ENCODE results near the gene CTXN1. TPM values are rescaled to one million over a fixed set of nuclear protein-coding genes. Genes with fewer than 3 reads are reported as not detected.
A peak's percentile ranks its signal among the peaks of the same experiment; 100 is the strongest.

The CTXN1 gene
- total and polyA plus RNA-seq, 8 donors = 0.67 to 5.1 (median 1.7) TPM

DNA sequence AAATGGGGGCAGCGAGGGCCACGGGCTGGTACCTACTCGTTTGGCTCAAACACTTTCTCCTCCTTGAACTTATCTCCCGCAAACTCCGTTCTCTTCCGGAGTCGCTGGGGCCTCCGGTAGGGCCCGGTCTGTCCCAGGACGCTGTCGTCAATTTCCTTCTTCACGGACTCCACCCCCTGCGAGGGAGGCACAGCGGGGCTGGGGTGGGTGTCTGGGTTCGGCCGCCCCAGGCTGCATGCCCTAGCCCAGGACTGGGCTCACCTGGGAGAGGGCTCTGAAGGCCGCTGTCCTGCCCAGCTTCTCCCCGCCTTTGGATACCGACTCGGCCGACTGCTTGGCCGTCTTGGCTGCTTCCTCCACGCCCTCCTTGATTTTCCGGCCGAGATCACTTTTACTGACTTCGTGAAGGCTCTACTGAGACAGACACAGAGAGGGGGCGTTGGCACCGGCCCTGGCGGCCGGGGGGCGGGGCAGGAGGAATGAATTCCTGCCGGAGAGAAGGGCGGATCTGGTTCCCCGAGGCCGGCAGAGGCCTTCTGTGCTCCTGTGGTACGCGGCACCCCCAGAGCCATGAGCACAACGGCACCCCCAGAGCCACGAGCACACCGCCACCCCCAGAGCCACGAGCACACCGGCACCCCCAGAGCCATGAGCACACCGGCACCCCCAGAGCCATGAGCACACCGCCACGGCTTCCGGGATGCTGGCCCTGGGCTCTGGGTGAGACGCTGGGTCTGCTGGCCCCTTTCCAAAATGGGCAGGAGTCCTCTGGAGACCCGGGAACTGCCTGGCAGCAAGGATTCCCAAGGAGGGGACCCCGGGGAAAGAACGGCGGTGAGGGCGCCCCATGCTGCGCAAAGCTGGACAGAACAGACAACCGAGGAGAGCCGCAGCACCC is 8.1 kb upstream of the CTXN1 start:
- DNase-seq (peak in 1 of 6 donors; percentile 78), FAIRE-seq (no peak), ATAC-seq (no peak)
- H3K4me3 ChIP-seq = no peak overlapping the region
- WGBS, 2 donors = 92% methylated on average over 55 of the region's 55 CpGs
- no peaks in the 10 kb centered on the region for H3K4me1 ChIP-seq
- H3K9me3 ChIP-seq = no peaks in the 10 kb centered on the region
- intact Hi-C loops (cut with DNase I) = loop anchor here in 1 of 3 donors (5.0 kb wide), 1 partner anchor 202 kb away; the partner anchor contains the start of gene CLEC4G
- H3K27me3 ChIP-seq = no peaks in the 10 kb centered on the region
- peaks cover 5 to 66% (median 43%) of the 10 kb centered on the region in 3 donors for H3K36me3 ChIP-seq
- no peak for TF ChIP-seq CTCF (IDR thresholded peaks at IDR 0.05)
- no peak overlapping the region for H3K27ac ChIP-seq

- FAIRE-seq (no peak), DNase-seq (no peak), ATAC-seq (no peak)
- WGBS, 2 donors = 86% methylated on average over 14 of the region's 14 CpGs
- Histone ChIP-seq H3K4me3 (no peak overlapping the region), H3K9me3 (no peaks in the 10 kb centered on the region), H3K4me1 (no peaks in the 10 kb centered on the region), H3K36me3 (peaks cover 5 to 66% (median 43%) of the 10 kb centered on the region in 3 donors), H3K27ac (no peak overlapping the region), H3K27me3 (no peaks in the 10 kb centered on the region)
- no peak for TF ChIP-seq CTCF (IDR thresholded peaks at IDR 0.05)
- intact Hi-C loops (cut with DNase I) = loop anchor here in 1 of 3 donors (5.0 kb wide), 1 partner anchor 201 kb away; the partner anchor contains the start of gene CLEC4G
Measured at GRCh38 chr19:7933411-7933810, 7.5 kb upstream of the CTXN1 start.

DNA sequence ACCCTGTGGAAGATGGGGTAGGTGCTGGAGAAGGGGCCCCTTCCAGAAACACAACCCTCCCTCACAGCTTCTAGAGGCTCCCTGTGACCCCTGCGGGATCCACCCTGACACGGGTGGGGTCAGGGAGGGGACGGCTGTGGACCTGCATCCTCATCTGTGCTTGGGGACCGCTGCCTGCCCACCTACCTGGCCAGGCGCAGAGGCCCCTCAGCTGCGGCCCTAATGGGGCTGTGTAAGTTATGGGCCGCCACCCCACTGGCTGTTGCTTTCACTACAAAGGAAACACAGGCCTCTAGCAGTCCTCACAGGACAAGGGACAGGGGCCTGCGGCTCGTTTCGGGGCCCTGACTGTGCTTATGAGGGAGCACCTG is 7.0 kb upstream of the CTXN1 start:
- no peaks in the 10 kb centered on the region for H3K4me1 ChIP-seq
- no peak for FAIRE-seq
- 95% methylated on average over 10 of the region's 10 CpGs for WGBS, 2 donors
- H3K27ac ChIP-seq = no peak overlapping the region
- TF ChIP-seq CTCF (IDR thresholded peaks at IDR 0.05) = no peak
- H3K36me3 ChIP-seq = peaks cover 3 to 62% (median 43%) of the 10 kb centered on the region in 3 donors
- H3K4me3 ChIP-seq = no peak overlapping the region
- no peak for ATAC-seq
- DNase-seq = no peak
- intact Hi-C loops (cut with DNase I) = loop anchor here in 1 of 3 donors (5.0 kb wide), 1 partner anchor 201 kb away; the partner anchor contains the start of gene CLEC4G
- H3K27me3 ChIP-seq = no peaks in the 10 kb centered on the region
- no peaks in the 10 kb centered on the region for H3K9me3 ChIP-seq

DNA sequence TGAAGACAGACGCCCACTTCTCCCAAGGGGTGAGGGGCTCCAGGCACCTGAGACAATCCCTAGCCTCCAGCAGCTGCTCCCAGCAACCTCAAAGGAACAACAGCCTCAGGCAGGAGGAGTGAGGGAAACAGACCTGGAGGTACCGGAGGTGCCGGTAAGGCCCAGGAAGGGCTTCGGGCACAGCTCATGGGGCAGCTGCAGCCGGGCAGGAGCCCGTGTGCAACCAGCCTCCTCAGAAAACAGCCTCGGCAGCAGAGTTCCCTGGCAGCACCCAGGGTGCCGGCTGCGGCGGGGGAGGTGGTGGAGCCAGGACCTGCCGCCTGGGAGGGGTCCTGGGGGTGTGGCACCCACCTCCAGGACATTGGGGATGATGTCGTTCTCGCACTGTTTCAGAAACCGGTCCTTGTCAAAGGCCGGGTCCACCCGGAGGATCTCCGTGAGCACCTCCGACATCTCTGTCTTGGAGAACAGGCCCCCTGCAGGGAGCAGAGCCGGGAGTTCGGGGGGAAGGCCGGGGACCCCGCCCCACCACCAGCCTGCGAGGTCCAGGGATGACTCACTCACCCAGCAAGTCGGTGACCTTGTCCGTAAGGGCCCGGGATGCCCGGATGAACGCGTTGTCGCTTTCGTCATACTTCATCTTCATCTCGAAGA is 6.5 kb upstream of the CTXN1 start:
- Histone ChIP-seq H3K36me3 (peaks cover 3 to 57% (median 42%) of the 10 kb centered on the region in 3 donors), H3K27ac (no peak overlapping the region), H3K9me3 (no peaks in the 10 kb centered on the region), H3K27me3 (no peaks in the 10 kb centered on the region), H3K4me3 (no peak overlapping the region), H3K4me1 (no peaks in the 10 kb centered on the region)
- no peak for ATAC-seq
- peak in 1 of 6 donors; percentile 75 for DNase-seq
- TF ChIP-seq CTCF (IDR thresholded peaks at IDR 0.05) = no peak
- FAIRE-seq = no peak
- WGBS, 2 donors = 88 to 90% methylated on average over 31 to 32 of the region's 32 CpGs
- intact Hi-C loops (cut with DNase I) = loop anchor here in 1 of 3 donors (5.0 kb wide), 1 partner anchor 200 kb away; the partner anchor contains the start of gene CLEC4G
